GM12873 (cell line): Measurements from ENCODE around the gene GLE1.

Experiments
- CTCF ChIP-seq: IDR thresholded peaks from 2 replicates; pipeline ENCODE4 v1.5.1; 2012; ENCODE audit warnings: low read depth, mild to moderate bottlenecking, moderate library complexity, low read length, control low read depth; ENCODE audit not compliant: insufficient read depth; ENCODE audit errors: missing control alignments

GLE1 gene

GRCh38 chr9:128565578-128565977 is 61.1 kb downstream of the GLE1 start:
- TF ChIP-seq CTCF: no peak

GRCh38 chr9:128568470-128569078 is 64.1 kb downstream of the GLE1 start:
- TF ChIP-seq CTCF: no peak

GRCh38 chr9:128575469-128575868 is 71.0 kb downstream of the GLE1 start:
- no peak for TF ChIP-seq CTCF

GRCh38 chr9:128575916-128576315 is 71.4 kb downstream of the GLE1 start:
- no peak for TF ChIP-seq CTCF

- TF ChIP-seq CTCF: no peak
Observed at GRCh38 chr9:128577206-128577605, 72.7 kb downstream of the GLE1 start.

- no peak for TF ChIP-seq CTCF
Observed at GRCh38 chr9:128579194-128579593, 74.7 kb downstream of the GLE1 start.

GRCh38 chr9:128580731-128581130 is 76.2 kb downstream of the GLE1 start:
- TF ChIP-seq CTCF: no peak
